A549 (cell line): ENCODE data around the gene KSR1.
"Not testable (repeated sequence)": the region's sequence is repeated elsewhere in the genome, so short reads cannot be mapped to it uniquely, and the experiment has no call there.

Source experiments
- CBX8 ChIP-seq: fragments of 200-600 bp; sonication (generic); IDR thresholded peaks from 2 replicates; pipeline ENCODE4 v1.6.1; 2016
- EHF ChIP-seq: fragments of 250-450 bp; sonication (Bioruptor Pico); IDR thresholded peaks from 2 replicates; pipeline ENCODE4 v1.5.0; 2020; ENCODE audit warnings: mild to moderate bottlenecking
- JUNB ChIP-seq: fragments of >200 bp; sonication (Bioruptor Twin); formaldehyde crosslinking; IDR thresholded peaks from 2 replicates; pipeline ENCODE4 v1.6.1; 2016
- TF ChIP-seq, protein P1 (sequence below): fragments of 200-600 bp; sonication (generic); IDR thresholded peaks from 2 replicates; pipeline ENCODE4 v1.6.1; 2016; ENCODE audit warnings: antibody characterized with exemption, mild to moderate bottlenecking, moderate library complexity
- TF ChIP-seq, protein P2 (sequence below): fragments of >200 bp; sonication (Bioruptor Twin); formaldehyde crosslinking; IDR thresholded peaks from 3 replicates; pipeline ENCODE4 v1.5.1; 2016
- TF ChIP-seq, protein P3 (sequence below): fragments of 250-450 bp; sonication (Bioruptor Pico); IDR thresholded peaks from 2 replicates; pipeline ENCODE4 v1.5.0; 2021; ENCODE audit warnings: mild to moderate bottlenecking, moderate library complexity, borderline replicate concordance

DNA sequence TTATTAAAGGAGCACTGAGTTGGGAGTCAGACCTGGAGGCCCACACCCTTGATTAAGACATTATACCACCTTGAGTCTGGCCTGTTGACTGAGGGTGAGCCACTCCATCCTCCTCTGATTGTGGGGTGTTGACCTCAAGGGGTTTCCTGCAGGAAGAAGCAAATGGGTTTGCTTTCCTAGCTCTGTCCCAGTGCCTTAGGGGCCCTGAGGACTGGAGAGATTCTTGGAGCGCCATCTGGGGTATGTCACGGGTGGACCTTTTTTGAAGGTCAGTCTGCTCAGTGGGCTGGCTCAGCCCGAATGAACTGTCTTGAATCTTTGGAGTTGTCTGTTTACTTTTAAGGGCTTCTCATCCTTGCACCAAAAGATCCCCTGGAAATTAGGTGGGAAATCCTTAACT lies 7.8 kb downstream of the KSR1 start:
- TF ChIP-seq, protein P1, sequence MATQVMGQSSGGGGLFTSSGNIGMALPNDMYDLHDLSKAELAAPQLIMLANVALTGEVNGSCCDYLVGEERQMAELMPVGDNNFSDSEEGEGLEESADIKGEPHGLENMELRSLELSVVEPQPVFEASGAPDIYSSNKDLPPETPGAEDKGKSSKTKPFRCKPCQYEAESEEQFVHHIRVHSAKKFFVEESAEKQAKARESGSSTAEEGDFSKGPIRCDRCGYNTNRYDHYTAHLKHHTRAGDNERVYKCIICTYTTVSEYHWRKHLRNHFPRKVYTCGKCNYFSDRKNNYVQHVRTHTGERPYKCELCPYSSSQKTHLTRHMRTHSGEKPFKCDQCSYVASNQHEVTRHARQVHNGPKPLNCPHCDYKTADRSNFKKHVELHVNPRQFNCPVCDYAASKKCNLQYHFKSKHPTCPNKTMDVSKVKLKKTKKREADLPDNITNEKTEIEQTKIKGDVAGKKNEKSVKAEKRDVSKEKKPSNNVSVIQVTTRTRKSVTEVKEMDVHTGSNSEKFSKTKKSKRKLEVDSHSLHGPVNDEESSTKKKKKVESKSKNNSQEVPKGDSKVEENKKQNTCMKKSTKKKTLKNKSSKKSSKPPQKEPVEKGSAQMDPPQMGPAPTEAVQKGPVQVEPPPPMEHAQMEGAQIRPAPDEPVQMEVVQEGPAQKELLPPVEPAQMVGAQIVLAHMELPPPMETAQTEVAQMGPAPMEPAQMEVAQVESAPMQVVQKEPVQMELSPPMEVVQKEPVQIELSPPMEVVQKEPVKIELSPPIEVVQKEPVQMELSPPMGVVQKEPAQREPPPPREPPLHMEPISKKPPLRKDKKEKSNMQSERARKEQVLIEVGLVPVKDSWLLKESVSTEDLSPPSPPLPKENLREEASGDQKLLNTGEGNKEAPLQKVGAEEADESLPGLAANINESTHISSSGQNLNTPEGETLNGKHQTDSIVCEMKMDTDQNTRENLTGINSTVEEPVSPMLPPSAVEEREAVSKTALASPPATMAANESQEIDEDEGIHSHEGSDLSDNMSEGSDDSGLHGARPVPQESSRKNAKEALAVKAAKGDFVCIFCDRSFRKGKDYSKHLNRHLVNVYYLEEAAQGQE = not testable (repeated sequence)
- TF ChIP-seq, protein P2, sequence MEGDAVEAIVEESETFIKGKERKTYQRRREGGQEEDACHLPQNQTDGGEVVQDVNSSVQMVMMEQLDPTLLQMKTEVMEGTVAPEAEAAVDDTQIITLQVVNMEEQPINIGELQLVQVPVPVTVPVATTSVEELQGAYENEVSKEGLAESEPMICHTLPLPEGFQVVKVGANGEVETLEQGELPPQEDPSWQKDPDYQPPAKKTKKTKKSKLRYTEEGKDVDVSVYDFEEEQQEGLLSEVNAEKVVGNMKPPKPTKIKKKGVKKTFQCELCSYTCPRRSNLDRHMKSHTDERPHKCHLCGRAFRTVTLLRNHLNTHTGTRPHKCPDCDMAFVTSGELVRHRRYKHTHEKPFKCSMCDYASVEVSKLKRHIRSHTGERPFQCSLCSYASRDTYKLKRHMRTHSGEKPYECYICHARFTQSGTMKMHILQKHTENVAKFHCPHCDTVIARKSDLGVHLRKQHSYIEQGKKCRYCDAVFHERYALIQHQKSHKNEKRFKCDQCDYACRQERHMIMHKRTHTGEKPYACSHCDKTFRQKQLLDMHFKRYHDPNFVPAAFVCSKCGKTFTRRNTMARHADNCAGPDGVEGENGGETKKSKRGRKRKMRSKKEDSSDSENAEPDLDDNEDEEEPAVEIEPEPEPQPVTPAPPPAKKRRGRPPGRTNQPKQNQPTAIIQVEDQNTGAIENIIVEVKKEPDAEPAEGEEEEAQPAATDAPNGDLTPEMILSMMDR = not testable (repeated sequence)
- TF ChIP-seq EHF (CRISPR knock-in tag); JUNB; CBX8: not testable (repeated sequence)
- TF ChIP-seq, protein P3, sequence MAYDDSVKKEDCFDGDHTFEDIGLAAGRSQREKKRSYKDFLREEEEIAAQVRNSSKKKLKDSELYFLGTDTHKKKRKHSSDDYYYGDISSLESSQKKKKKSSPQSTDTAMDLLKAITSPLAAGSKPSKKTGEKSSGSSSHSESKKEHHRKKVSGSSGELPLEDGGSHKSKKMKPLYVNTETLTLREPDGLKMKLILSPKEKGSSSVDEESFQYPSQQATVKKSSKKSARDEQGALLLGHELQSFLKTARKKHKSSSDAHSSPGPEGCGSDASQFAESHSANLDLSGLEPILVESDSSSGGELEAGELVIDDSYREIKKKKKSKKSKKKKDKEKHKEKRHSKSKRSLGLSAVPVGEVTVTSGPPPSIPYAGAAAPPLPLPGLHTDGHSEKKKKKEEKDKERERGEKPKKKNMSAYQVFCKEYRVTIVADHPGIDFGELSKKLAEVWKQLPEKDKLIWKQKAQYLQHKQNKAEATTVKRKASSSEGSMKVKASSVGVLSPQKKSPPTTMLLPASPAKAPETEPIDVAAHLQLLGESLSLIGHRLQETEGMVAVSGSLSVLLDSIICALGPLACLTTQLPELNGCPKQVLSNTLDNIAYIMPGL (CRISPR knock-in tag) = not testable (repeated sequence)
